SJSA1 (cell line): Measurements from ENCODE around the gene CHMP4A. TPM values are rescaled to one million over a fixed set of nuclear protein-coding genes. Genes with fewer than 3 reads are reported as not detected.

Source experiments
- DNase-seq, 2 experiments: peaks; one replicate each; pipeline ENCODE4 v3.0.0-alpha.2; 2015 to 2020; ENCODE audit warnings: low spot score in 2 of 2, low read depth in 1 of 2
- H3K27ac ChIP-seq: fragments of 250-450 bp; sonication (Bioruptor Pico); 2 replicates; pipeline ENCODE4 v1.5.1; 2020; ENCODE audit warnings: mild to moderate bottlenecking, moderate library complexity
- H3K27me3 ChIP-seq: fragments of 250-450 bp; sonication (Bioruptor Pico); replicated peaks from 2 replicates; pipeline ENCODE4 v1.5.1; 2020; ENCODE audit warnings: mild to moderate bottlenecking, moderate library complexity
- H3K36me3 ChIP-seq: fragments of 250-450 bp; sonication (Bioruptor Pico); 2 replicates; pipeline ENCODE4 v1.5.1; 2020; ENCODE audit warnings: mild to moderate bottlenecking
- H3K4me1 ChIP-seq: fragments of 250-450 bp; sonication (Bioruptor Pico); replicated peaks from 2 replicates; pipeline ENCODE4 v1.6.1; 2021; ENCODE audit warnings: mild to moderate bottlenecking
- H3K4me3 ChIP-seq: fragments of 250-450 bp; sonication (Bioruptor Pico); 2 replicates; pipeline ENCODE4 v1.5.1; 2020; ENCODE audit warnings: mild to moderate bottlenecking
- H3K9me3 ChIP-seq: fragments of 250-450 bp; sonication (Bioruptor Pico); replicated peaks from 2 replicates; pipeline ENCODE4 v1.5.1; 2020; ENCODE audit warnings: mild to moderate bottlenecking
- total RNA-seq: library from RNA; depleted of rRNA; stranded (reverse); fragments of >200 nt; shearing (Covaris generic); gene quantifications from 2 replicates; pipeline ENCODE4 v1.2.3, GENCODE V29; 2014; rRNA removed

Gene CHMP4A
- total RNA-seq, 1 experiment from 2014 or later, result 29.9 TPM

DNA sequence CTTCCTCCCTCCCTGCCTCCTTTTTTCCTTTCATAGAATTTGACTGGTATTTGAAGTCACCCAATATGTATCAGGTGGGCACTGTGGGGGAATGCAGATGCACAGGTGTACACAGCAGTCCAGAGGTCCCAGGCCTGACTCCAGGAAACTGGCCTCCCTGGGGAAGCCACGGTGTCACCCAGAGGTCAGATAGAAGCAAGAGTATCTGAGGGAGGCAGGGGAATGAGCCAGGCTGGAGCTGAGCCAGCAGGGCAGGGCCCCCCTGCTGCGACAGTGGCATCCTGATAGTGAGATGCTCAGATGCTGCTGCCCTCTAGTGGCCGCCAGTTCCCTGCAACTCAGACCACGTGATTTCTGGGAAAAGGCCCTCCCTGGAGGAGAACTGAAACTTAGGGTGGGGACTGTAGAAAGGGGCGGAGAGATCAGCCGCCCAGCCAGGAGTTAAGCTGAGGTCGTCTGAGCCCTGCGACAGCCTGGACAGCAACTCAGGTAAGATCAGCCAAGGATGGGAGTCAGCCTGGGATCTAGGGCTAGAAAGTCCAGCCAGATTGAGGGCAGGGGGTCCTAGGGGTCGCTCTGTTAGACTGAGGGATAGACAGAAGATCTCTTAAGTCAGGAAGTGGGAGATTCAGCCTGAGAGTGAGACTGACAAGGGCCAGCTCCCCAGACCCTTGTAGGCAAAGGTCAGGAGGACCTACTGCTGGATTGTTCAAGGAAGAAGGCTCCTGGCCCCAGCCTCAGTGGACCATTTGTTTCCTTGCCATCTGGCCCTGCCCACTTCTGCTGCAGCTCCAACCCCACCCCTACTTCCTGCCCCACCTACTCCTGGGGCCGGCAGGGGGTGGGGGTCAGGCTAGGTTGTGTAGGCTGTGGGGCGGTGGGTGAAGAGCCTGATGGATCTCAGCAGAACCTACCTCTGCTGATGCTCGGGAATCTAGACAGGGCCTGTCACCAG is 52.2 kb downstream of the CHMP4A start, which contains the start of gene IRF9:
IRF9 (plus strand) TSS at position 416 of the 955 bp plus-strand sequence. CDS start 880 bp downstream, outside the sequence.
- Histone ChIP-seq H3K4me3 (peak within 1 kb of the TSS; percentile 43), H3K36me3 (peaks cover 82% of the 10 kb centered on the region), H3K27me3 (no peaks in the 10 kb centered on the region), H3K4me1 (peaks cover 18% of the 10 kb centered on the region), H3K9me3 (no peaks in the 10 kb centered on the region), H3K27ac (peak within 1 kb of the TSS; percentile 53)
- peak; percentile 94 to 95 for DNase-seq

DNA sequence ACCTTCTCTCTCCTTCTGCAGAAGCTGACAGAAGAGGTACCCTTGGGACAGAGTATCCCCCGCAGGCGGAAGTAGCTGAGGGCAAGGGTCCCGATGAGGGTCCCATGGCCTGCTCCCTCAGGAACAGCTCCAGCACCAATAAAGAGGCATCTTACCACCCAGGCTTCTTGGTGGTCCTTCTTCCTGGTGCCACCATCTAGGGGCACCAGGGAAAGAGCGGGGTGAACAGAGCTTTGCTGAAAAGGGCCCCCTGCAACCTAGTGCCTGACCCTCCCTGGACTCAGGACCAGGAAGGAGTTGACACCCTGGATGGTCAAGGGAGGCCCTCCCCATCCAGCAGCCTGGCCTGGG is 52.8 kb downstream of the CHMP4A start:
- no peak overlapping the region for H3K27ac ChIP-seq
- H3K9me3 ChIP-seq, result no peaks in the 10 kb centered on the region
- H3K4me3 ChIP-seq, result no peak overlapping the region; the same call in 1 of the 2 replicates
- H3K27me3 ChIP-seq, result no peaks in the 10 kb centered on the region
- H3K36me3 ChIP-seq, result peaks cover 82% of the 10 kb centered on the region
- H3K4me1 ChIP-seq, result peaks cover 18% of the 10 kb centered on the region
- no peak for DNase-seq

DNA sequence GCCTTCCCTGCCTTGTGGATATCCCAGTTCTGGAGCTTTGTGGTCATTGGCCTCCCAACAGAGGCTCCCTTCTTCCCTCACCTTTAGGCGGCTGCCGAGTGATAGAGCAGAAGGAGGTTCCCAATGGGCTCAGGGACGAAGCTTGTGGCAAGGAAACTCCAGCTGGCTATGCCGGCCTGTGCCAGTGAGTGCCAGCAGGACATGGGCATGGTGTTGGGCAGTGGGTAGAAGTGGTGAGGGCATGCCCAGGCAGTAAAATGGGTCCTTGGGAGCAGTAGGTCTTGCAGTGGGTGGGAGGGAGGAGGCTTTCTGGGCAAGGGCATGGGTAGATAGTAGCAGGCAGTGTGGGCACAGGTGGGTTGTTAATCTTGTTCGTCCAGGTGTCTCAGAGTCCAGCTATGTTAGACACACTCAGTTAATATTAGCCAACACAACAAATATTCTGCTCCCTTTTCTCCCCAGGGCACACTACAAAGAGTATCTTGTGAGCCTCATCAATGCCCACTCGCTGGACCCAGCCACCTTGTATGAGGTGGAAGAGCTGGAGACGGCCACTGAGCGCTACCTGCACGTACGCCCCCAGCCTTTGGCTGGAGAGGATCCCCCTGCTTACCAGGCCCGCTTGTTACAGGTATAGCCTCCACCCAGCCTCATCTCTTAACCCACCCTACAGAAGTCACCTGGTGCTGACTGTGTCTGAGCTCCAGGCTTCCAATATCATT is 53.4 kb downstream of the CHMP4A start:
- H3K27ac ChIP-seq, result no peak overlapping the region
- H3K27me3 ChIP-seq, result no peaks in the 10 kb centered on the region
- no peak overlapping the region for H3K4me3 ChIP-seq
- peaks cover 82% of the 10 kb centered on the region for H3K36me3 ChIP-seq
- peaks cover 18% of the 10 kb centered on the region for H3K4me1 ChIP-seq
- no peaks in the 10 kb centered on the region for H3K9me3 ChIP-seq
- DNase-seq, result no peak

Other genes with a start within 250 kb of the CHMP4A start
- 4.9 and 15.1 TPM in 2 replicates for gene DHRS4L2, start 224.6 kb downstream of the CHMP4A start, total RNA-seq
- gene CARMIL3, start 161.5 kb downstream of the CHMP4A start, total RNA-seq, result not detected in 2 replicates
- not detected in 2 replicates for gene CPNE6, start 141.9 kb downstream of the CHMP4A start, total RNA-seq
- 4.8 and 5.3 TPM in 2 replicates for gene PCK2, start 119.2 kb downstream of the CHMP4A start, total RNA-seq
- gene DCAF11, start 98.7 kb downstream of the CHMP4A start, total RNA-seq, result 43.1 and 44.0 TPM in 2 replicates
- 1.4 TPM in 1 of 2 replicates, not detected in the other for gene NRL, start 98.5 kb downstream of the CHMP4A start, total RNA-seq
- gene FITM1, start 82.8 kb downstream of the CHMP4A start, total RNA-seq, result 1.8 TPM in 1 of 2 replicates, not detected in the other
- gene PSME1, start 77.3 kb downstream of the CHMP4A start, total RNA-seq, result 168 and 199 TPM in 2 replicates
- 11.1 and 24.5 TPM in 2 replicates for gene EMC9, start 71.9 kb downstream of the CHMP4A start, total RNA-seq
- 161 and 167 TPM in 2 replicates for gene PSME2, start 66.9 kb downstream of the CHMP4A start, total RNA-seq
- 40.3 and 135 TPM in 2 replicates for gene RNF31, start 66.0 kb downstream of the CHMP4A start, total RNA-seq
- gene IRF9, start 52.2 kb downstream of the CHMP4A start, total RNA-seq, result 21.8 and 24.3 TPM in 2 replicates
- 0.47 and 6.8 TPM in 2 replicates for gene REC8, start 41.4 kb downstream of the CHMP4A start, total RNA-seq
- 25.1 and 27.6 TPM in 2 replicates for gene IPO4, start 24.7 kb downstream of the CHMP4A start, total RNA-seq
- gene TM9SF1, start 18.0 kb downstream of the CHMP4A start, total RNA-seq, result 60.3 and 60.5 TPM in 2 replicates
- not detected in 2 replicates for gene TSSK4, start 7.8 kb downstream of the CHMP4A start, total RNA-seq
- 13.6 and 30.8 TPM in 2 replicates for gene MDP1, start 2.6 kb upstream of the CHMP4A start, total RNA-seq
- gene NEDD8, start 18.9 kb upstream of the CHMP4A start, total RNA-seq, result 234 and 316 TPM in 2 replicates
- gene GMPR2, start 19.4 kb upstream of the CHMP4A start, total RNA-seq, result 46.1 and 64.8 TPM in 2 replicates
- 31.1 and 53.0 TPM in 2 replicates for gene TINF2, start 29.1 kb upstream of the CHMP4A start, total RNA-seq
- 0.76 TPM in 1 of 2 replicates, not detected in the other for gene TGM1, start 49.7 kb upstream of the CHMP4A start, total RNA-seq
- 18.0 and 30.4 TPM in 2 replicates for gene RABGGTA, start 58.1 kb upstream of the CHMP4A start, total RNA-seq
- gene DHRS1, start 86.3 kb upstream of the CHMP4A start, total RNA-seq, result 5.4 and 20.5 TPM in 2 replicates
- 15.3 and 16.2 TPM in 2 replicates for gene NOP9, start 86.4 kb upstream of the CHMP4A start, total RNA-seq
- not detected in 2 replicates for gene CIDEB, start 94.5 kb upstream of the CHMP4A start, total RNA-seq
- 3.1 and 10.1 TPM in 2 replicates for gene LTB4R2, start 96.7 kb upstream of the CHMP4A start, total RNA-seq
- 0.81 and 2.1 TPM in 2 replicates for gene LTB4R, start 98.0 kb upstream of the CHMP4A start, total RNA-seq
- not detected in 2 replicates for gene ADCY4, start 121.6 kb upstream of the CHMP4A start, total RNA-seq
- gene RIPK3, start 126.5 kb upstream of the CHMP4A start, total RNA-seq, result not detected in 2 replicates
- 14.6 and 23.6 TPM in 2 replicates for gene NFATC4, start 154.7 kb upstream of the CHMP4A start, total RNA-seq
- 0.87 and 1.2 TPM in 2 replicates for gene NYNRIN, start 185.5 kb upstream of the CHMP4A start, total RNA-seq
- 0.84 and 3.1 TPM in 2 replicates for gene CBLN3, start 216.2 kb upstream of the CHMP4A start, total RNA-seq
- 12.5 and 25.1 TPM in 2 replicates for gene KHNYN, start 216.5 kb upstream of the CHMP4A start, total RNA-seq
- 7.9 and 8.2 TPM in 2 replicates for gene SDR39U1, start 229.3 kb upstream of the CHMP4A start, total RNA-seq